Right cardiac atrium (tissue), 5 donors: ENCODE results near the gene MPP7. TPM values are rescaled to one million over a fixed set of nuclear protein-coding genes. Genes with fewer than 3 reads are reported as not detected.

Experiments
- ATAC-seq, 2 donors: fragments of 200-7000 bp; cut with Tn5 transposase; one replicate each; pipeline versions ENCODE4 v1.8.0 to v1.9.1; 2020; ENCODE audit warnings: moderate library complexity in 2 of 2, mild to moderate bottlenecking in 1 of 2
- DNase-seq, 3 donors: peaks; one replicate each; pipeline ENCODE4 v3.0.0-alpha.2; 2020
- H3K27ac ChIP-seq: one replicate; pipeline ENCODE4 v1.5.1; 2013; ENCODE audit warnings: mild to moderate bottlenecking, low read length, control low read depth, moderate library complexity
- H3K27me3 ChIP-seq: one replicate; pipeline ENCODE4 v1.6.1; 2013; ENCODE audit not compliant: control insufficient read depth, insufficient read depth
- H3K4me1 ChIP-seq: one replicate; pipeline ENCODE4 v1.6.1; 2013; ENCODE audit warnings: low read length; ENCODE audit not compliant: control insufficient read depth, insufficient read depth
- H3K4me3 ChIP-seq: one replicate; pipeline ENCODE4 v1.5.1; 2013; ENCODE audit warnings: low read length, control low read depth
- H3K9me3 ChIP-seq: one replicate; pipeline ENCODE4 v1.6.1; 2013; ENCODE audit warnings: low read length; ENCODE audit not compliant: control insufficient read depth
- WGBS: extraction: QIAGEN DNeasy Blood & Tissue Kit; methylation state at CpG from one replicate; pipeline ENCODE4 v1.1.7; 2013; 5-methylcytosine and 5-hydroxymethylcytosine counted together
- intact Hi-C, 4 donors: fragments of 100-400 bp; cut with DNase I; formaldehyde crosslinking; loops; one replicate each; pipeline versions ENCODE4 v1.11.0 to v1.14.0; 2022 to 2023
- polyA plus RNA-seq: library from polyadenylated mRNA; stranded (reverse); fragments of 200-250 nt; gene quantifications from one replicate; pipeline ENCODE4 v1.2.3, GENCODE V29; 2013
- total RNA-seq, 4 donors: library from RNA; stranded (reverse); fragmentation: NEBNext Ultra II Directional; extraction: Animal tissue kit (Norgen Biotek cat#: 25700); gene quantifications; one replicate each; pipeline ENCODE4 v1.2.1, GENCODE V29; 2021
- donor health status: healthy with polysubstance abuse.
- donor health status: DM: no; HTN: yes; CAD: no.
- donor health status: DM: no; HTN: no; CAD: no.
- donor health status: DM: no; HTN: yes; CAD: no; lungs with severe emphysema.
- donor health status: DM: yes; HTN: yes; CAD: no.

The MPP7 gene
- total and polyA plus RNA-seq, 5 donors, result 4.3 to 20.3 (median 14.0) TPM

GRCh38 chr10:28307267-28307666 is 4.4 kb upstream of the MPP7 start:
- H3K27ac ChIP-seq, result no peak overlapping the region
- no peaks in the 10 kb centered on the region for H3K27me3 ChIP-seq
- H3K4me3 ChIP-seq, result no peak overlapping the region
- no peak for ATAC-seq
- no peaks in the 10 kb centered on the region for H3K4me1 ChIP-seq
- DNase-seq, result no peak
- intact Hi-C loops, result no loop called here
- 46% methylated on average over 4 of the region's 4 CpGs for WGBS
- no peaks in the 10 kb centered on the region for H3K9me3 ChIP-seq

GRCh38 chr10:28305553-28305952 is 2.7 kb upstream of the MPP7 start:
- no peak overlapping the region for H3K27ac ChIP-seq
- H3K27me3 ChIP-seq, result no peaks in the 10 kb centered on the region
- intact Hi-C loops, result no loop called here
- no peaks in the 10 kb centered on the region for H3K4me1 ChIP-seq
- ATAC-seq, result no peak
- no peak for DNase-seq
- 79% methylated on average over 2 of the region's 2 CpGs for WGBS
- H3K9me3 ChIP-seq, result no peaks in the 10 kb centered on the region
- no peak overlapping the region for H3K4me3 ChIP-seq

- intact Hi-C loops, result loop anchor here in 1 of 4 donors (5.0 kb wide), 2 partner anchors 52 to 78 kb away; no protein-coding TSS in a partner anchor
- H3K4me1 ChIP-seq, result no peaks in the 10 kb centered on the region
- 43% methylated on average over 3 of the region's 3 CpGs for WGBS
- H3K27me3 ChIP-seq, result no peaks in the 10 kb centered on the region
- no peaks in the 10 kb centered on the region for H3K9me3 ChIP-seq
- H3K27ac ChIP-seq, result no peak overlapping the region
- ATAC-seq (no peak), DNase-seq (no peak)
- no peak overlapping the region for H3K4me3 ChIP-seq
Observed at GRCh38 chr10:28304032-28304571, 1.2 kb upstream of the MPP7 start.

GRCh38 chr10:28302012-28302637 is 739 bp downstream of the MPP7 start:
- intact Hi-C loops, result loop anchor here in 1 of 4 donors (5.0 kb wide), 2 partner anchors 50 to 80 kb away; no protein-coding TSS in a partner anchor
- Histone ChIP-seq H3K9me3 (no peaks in the 10 kb centered on the region), H3K27ac (no peak overlapping the region), H3K4me3 (peak overlapping the region; percentile 75), H3K4me1 (no peaks in the 10 kb centered on the region), H3K27me3 (no peaks in the 10 kb centered on the region)
- DNase-seq (peak in 2 of 3 donors; percentile 64 to 85), ATAC-seq (no peak)
- WGBS, result 2% methylated on average over 25 of the region's 25 CpGs

GRCh38 chr10:28300027-28300426 is 2.8 kb downstream of the MPP7 start:
- no peaks in the 10 kb centered on the region for H3K9me3 ChIP-seq
- 88% methylated on average over 2 of the region's 2 CpGs for WGBS
- H3K4me1 ChIP-seq, result no peaks in the 10 kb centered on the region
- H3K27me3 ChIP-seq, result no peaks in the 10 kb centered on the region
- intact Hi-C loops, result loop anchor here in 1 of 4 donors (5.0 kb wide), 2 partner anchors 48 to 82 kb away; no protein-coding TSS in a partner anchor
- DNase-seq, result no peak
- no peak overlapping the region for H3K27ac ChIP-seq
- ATAC-seq, result no peak
- no peak overlapping the region for H3K4me3 ChIP-seq

- peaks cover 3% of the 10 kb centered on the region for H3K4me1 ChIP-seq
- no peak for ATAC-seq
- WGBS, result 69% methylated on average over 5 of the region's 5 CpGs
- no peaks in the 10 kb centered on the region for H3K27me3 ChIP-seq
- no peak overlapping the region for H3K4me3 ChIP-seq
- DNase-seq, result no peak
- intact Hi-C loops, result loop anchor here in 1 of 4 donors (5.0 kb wide), 1 partner anchor 88 kb away; no protein-coding TSS in a partner anchor
- no peak overlapping the region for H3K27ac ChIP-seq
- no peaks in the 10 kb centered on the region for H3K9me3 ChIP-seq
Observed at GRCh38 chr10:28298951-28299350, 3.9 kb downstream of the MPP7 start.

- WGBS, result 50% methylated on average over 1 of the region's 1 CpG
- DNase-seq, result no peak
- Histone ChIP-seq H3K27ac (no peak overlapping the region), H3K4me1 (peaks cover 6% of the 10 kb centered on the region), H3K9me3 (no peaks in the 10 kb centered on the region), H3K4me3 (no peak overlapping the region), H3K27me3 (no peaks in the 10 kb centered on the region)
- ATAC-seq, result peak in 1 of 2 donors; percentile 24
- intact Hi-C loops, result loop anchor here in 1 of 4 donors (5.0 kb wide), 1 partner anchor 91 kb away; no protein-coding TSS in a partner anchor
Observed at GRCh38 chr10:28296023-28296422, 6.8 kb downstream of the MPP7 start.

- ATAC-seq, result peak in 1 of 2 donors; percentile 27
- Histone ChIP-seq H3K27ac (no peak overlapping the region), H3K4me1 (peaks cover 6% of the 10 kb centered on the region), H3K9me3 (no peaks in the 10 kb centered on the region), H3K4me3 (no peak overlapping the region), H3K27me3 (no peaks in the 10 kb centered on the region)
- no peak for DNase-seq
- WGBS, result 29% methylated on average over 3 of the region's 3 CpGs
- intact Hi-C loops, result loop anchor here in 1 of 4 donors (5.0 kb wide), 1 partner anchor 92 kb away; no protein-coding TSS in a partner anchor
Observed at GRCh38 chr10:28295336-28295735, 7.5 kb downstream of the MPP7 start.

- Histone ChIP-seq H3K27ac (peak overlapping the region; percentile 37), H3K27me3 (no peaks in the 10 kb centered on the region), H3K4me3 (no peak overlapping the region), H3K4me1 (peaks cover 6% of the 10 kb centered on the region), H3K9me3 (no peaks in the 10 kb centered on the region)
- WGBS, result 53% methylated on average over 5 of the region's 5 CpGs
- no peak for DNase-seq
- intact Hi-C loops, result loop anchor here in 1 of 4 donors (5.0 kb wide), 1 partner anchor 92 kb away; no protein-coding TSS in a partner anchor
- no peak for ATAC-seq
Observed at GRCh38 chr10:28294809-28295208, 8.1 kb downstream of the MPP7 start.

GRCh38 chr10:28294169-28294532 is 8.7 kb downstream of the MPP7 start:
- intact Hi-C loops, result no loop called here
- Histone ChIP-seq H3K27ac (no peak overlapping the region), H3K27me3 (no peaks in the 10 kb centered on the region), H3K4me3 (no peak overlapping the region), H3K9me3 (no peaks in the 10 kb centered on the region), H3K4me1 (peaks cover 6% of the 10 kb centered on the region)
- no peak for DNase-seq
- no peak for ATAC-seq
- 71% methylated on average over 8 of the region's 8 CpGs for WGBS
